Measurements from ENCODE around the gene DNAJC22. TPM values are rescaled to one million over a fixed set of nuclear protein-coding genes. Genes with fewer than 3 reads are reported as not detected.

DNAJC22 gene
- polyA plus RNA-seq, 3 donors: not detected

- intact Hi-C loops (cut with micrococcal nuclease): loop anchor here (2.0 to 10.0 kb wide), 3 partner anchors 53 to 277 kb away; partner anchors contain the start of genes KMT2D (in 1 of the 2) and RHEBL1 (in 1 of the 2)
- Histone ChIP-seq H3K27me3 (ENCODE audit: control insufficient read depth in 2 of 2, insufficient read depth in 2 of 2, low read length in 2 of 2) (peaks cover 82 to 99% of the 10 kb centered on the region in 2 donors), H4K20me1 (ENCODE audit: insufficient read depth, low read length) (no peaks in the 10 kb centered on the region), H3K9ac (ENCODE audit: insufficient read depth, low read length, poor library complexity, severe bottlenecking) (peak overlapping the region; percentile 56), H3K4me1 (ENCODE audit: control insufficient read depth in 1 of 2, insufficient read depth in 2 of 2, low read length in 2 of 2) (peaks cover 39 to 48% of the 10 kb centered on the region in 2 donors), H3K36me3 (replicated peaks in 1 of 2; ENCODE audit: control insufficient read depth in 1 of 2, insufficient read depth in 2 of 2, low read length in 2 of 2) (no peaks in the 10 kb centered on the region), H3K27ac (ENCODE audit: low read depth in 1 of 2, low read length in 2 of 2) (no peak overlapping the region), H2AFZ (ENCODE audit: insufficient read depth, low read depth, low read length, poor library complexity, severe bottlenecking) (peak overlapping the region; percentile 84), H3K9me3 (replicated peaks in 1 of 2; ENCODE audit: control insufficient read depth in 1 of 2, insufficient read depth in 1 of 2, low read length in 2 of 2) (peaks cover 2 to 48% of the 10 kb centered on the region in 2 donors), H3K4me3 (replicated peaks in 1 of 3; ENCODE audit: low read depth in 2 of 3, low read length in 3 of 3) (peak overlapping the region; percentile 37 to 83 (median 40)), H3K79me2 (ENCODE audit: insufficient read depth, low read length) (no peaks in the 10 kb centered on the region), H3K4me2 (replicated peaks; ENCODE audit: extremely low read depth, low read length, poor library complexity, severe bottlenecking) (peak overlapping the region; percentile 99)
- whole genome bisulfite sequencing (ENCODE audit: insufficient coverage): 1% methylated on average over 49 of the region's 58 CpGs
- Mint-ChIP-seq H3K4me1 (peaks cover 45% of the 10 kb centered on the region), H3K36me3 (peaks cover 6 to 11% of the 10 kb centered on the region in 2 donors), H3K4me3 (peak overlapping the region; percentile 76 to 92), H3K27me3 (ENCODE audit: low read depth in 3 of 3) (peaks cover 93 to 100% (median 98%) of the 10 kb centered on the region in 3 donors), H3K9me3 (peaks cover 0 to 32% (median 13%) of the 10 kb centered on the region in 7 donors), H3K27ac (no peak overlapping the region)
- peak; percentile 53 to 74 (median 66) for DNase-seq
- TF ChIP-seq, protein P1, sequence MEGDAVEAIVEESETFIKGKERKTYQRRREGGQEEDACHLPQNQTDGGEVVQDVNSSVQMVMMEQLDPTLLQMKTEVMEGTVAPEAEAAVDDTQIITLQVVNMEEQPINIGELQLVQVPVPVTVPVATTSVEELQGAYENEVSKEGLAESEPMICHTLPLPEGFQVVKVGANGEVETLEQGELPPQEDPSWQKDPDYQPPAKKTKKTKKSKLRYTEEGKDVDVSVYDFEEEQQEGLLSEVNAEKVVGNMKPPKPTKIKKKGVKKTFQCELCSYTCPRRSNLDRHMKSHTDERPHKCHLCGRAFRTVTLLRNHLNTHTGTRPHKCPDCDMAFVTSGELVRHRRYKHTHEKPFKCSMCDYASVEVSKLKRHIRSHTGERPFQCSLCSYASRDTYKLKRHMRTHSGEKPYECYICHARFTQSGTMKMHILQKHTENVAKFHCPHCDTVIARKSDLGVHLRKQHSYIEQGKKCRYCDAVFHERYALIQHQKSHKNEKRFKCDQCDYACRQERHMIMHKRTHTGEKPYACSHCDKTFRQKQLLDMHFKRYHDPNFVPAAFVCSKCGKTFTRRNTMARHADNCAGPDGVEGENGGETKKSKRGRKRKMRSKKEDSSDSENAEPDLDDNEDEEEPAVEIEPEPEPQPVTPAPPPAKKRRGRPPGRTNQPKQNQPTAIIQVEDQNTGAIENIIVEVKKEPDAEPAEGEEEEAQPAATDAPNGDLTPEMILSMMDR (IDR thresholded peaks at IDR 0.05): peak; percentile 99
Measured at GRCh38 chr12:49342066-49342913, 4.4 kb upstream of the DNAJC22 start.

DNA sequence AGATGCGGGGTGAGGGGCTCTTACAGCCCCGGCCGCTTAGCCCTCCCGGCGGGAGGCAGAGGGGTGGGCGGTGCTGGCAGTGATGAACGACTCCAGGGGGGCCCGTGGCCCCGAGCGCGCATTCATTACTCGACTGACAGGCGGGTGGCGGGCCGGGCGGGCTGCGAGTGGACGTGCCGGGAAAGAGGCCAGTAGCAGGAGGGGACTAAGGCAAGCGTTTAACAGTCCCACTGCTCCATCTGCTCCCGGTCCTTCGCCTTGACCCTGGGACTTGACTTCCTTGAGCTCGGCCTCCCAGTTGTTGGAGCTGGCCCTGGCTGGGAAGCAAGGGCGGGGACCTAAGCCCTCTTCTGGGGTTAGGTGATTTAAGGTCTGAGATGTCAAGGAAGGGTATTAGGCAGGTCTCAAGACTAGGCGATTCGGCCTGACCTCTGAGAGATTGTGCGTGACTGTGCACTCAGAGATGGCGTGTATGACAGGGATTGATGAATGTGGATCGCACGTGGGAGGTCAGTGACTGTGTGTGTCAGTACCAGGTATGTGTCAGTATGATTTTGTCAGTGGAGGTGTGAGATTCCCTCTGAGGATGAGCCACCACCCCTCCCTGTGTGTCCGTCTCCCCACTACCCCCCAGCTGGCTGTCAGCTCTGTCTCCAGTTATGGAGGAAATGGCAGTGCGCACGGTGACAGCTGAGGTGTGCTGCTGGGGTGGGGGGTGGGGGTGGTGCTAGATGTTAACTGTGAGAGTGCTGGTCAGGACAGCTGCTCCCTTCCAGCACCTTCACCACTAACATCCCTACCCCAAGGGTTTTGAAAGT, 3.6 kb upstream of the DNAJC22 start:
- TF ChIP-seq, protein P1 (IDR thresholded peaks at IDR 0.05): no peak
- peak overlapping the region; percentile 99 for H3K4me2 ChIP-seq (replicated peaks; ENCODE audit: extremely low read depth, low read length, poor library complexity, severe bottlenecking)
- H2AFZ ChIP-seq (ENCODE audit: insufficient read depth, low read depth, low read length, poor library complexity, severe bottlenecking): peak overlapping the region; percentile 84
- peaks cover 2 to 45% of the 10 kb centered on the region in 2 donors for H3K9me3 ChIP-seq (replicated peaks in 1 of 2; ENCODE audit: control insufficient read depth in 1 of 2, insufficient read depth in 1 of 2, low read length in 2 of 2)
- H3K9ac ChIP-seq (ENCODE audit: insufficient read depth, low read length, poor library complexity, severe bottlenecking): peak overlapping the region; percentile 56
- H3K27ac ChIP-seq (ENCODE audit: low read depth in 1 of 2, low read length in 2 of 2): no peak overlapping the region
- WGBS (ENCODE audit: insufficient coverage): 2% methylated on average over 24 of the region's 33 CpGs
- Mint-ChIP-seq H3K27ac (no peak overlapping the region), H3K4me1 (peaks cover 42% of the 10 kb centered on the region), H3K9me3 (peaks cover 0 to 29% (median 11%) of the 10 kb centered on the region in 7 donors), H3K36me3 (peaks cover 6 to 10% of the 10 kb centered on the region in 2 donors), H3K4me3 (peak overlapping the region; percentile 76 to 92), H3K27me3 (ENCODE audit: low read depth in 3 of 3) (peaks cover 91 to 100% (median 98%) of the 10 kb centered on the region in 3 donors)
- H3K27me3 ChIP-seq (ENCODE audit: control insufficient read depth in 2 of 2, insufficient read depth in 2 of 2, low read length in 2 of 2): peaks cover 80 to 99% of the 10 kb centered on the region in 2 donors
- H3K36me3 ChIP-seq (replicated peaks in 1 of 2; ENCODE audit: control insufficient read depth in 1 of 2, insufficient read depth in 2 of 2, low read length in 2 of 2): no peaks in the 10 kb centered on the region
- H4K20me1 ChIP-seq (ENCODE audit: insufficient read depth, low read length): no peaks in the 10 kb centered on the region
- H3K4me1 ChIP-seq (ENCODE audit: control insufficient read depth in 1 of 2, insufficient read depth in 2 of 2, low read length in 2 of 2): peaks cover 44 to 52% of the 10 kb centered on the region in 2 donors
- H3K79me2 ChIP-seq (ENCODE audit: insufficient read depth, low read length): no peaks in the 10 kb centered on the region
- DNase-seq: peak in 1 of 3 donors; percentile 67
- intact Hi-C loops (cut with micrococcal nuclease): loop anchor here (2.0 to 10.0 kb wide), 3 partner anchors 54 to 278 kb away; partner anchors contain the start of genes KMT2D (in 1 of the 2) and RHEBL1 (in 1 of the 2)
- peak overlapping the region in 2 of 3 experiments; percentile 37 to 83 for H3K4me3 ChIP-seq (replicated peaks in 1 of 3; ENCODE audit: low read depth in 2 of 3, low read length in 3 of 3)

All from CD14-positive monocyte (primary cell).